Breast epithelium (tissue), 4 donors: ENCODE data around the gene ATP9B. TPM values are rescaled to one million over a fixed set of nuclear protein-coding genes. Genes with fewer than 3 reads are reported as not detected.

Experiments used
- DNase-seq, 2 donors: peaks; one replicate each; pipeline ENCODE4 v3.0.0-alpha.2; 2019; ENCODE audit warnings: low spot score in 2 of 2
- H3K27ac ChIP-seq, 2 donors: fragments of 200-600 bp; sonication (generic) in 1 of 2; one replicate each; pipeline ENCODE4 v1.5.1; 2016 to 2019; ENCODE audit warnings: mild to moderate bottlenecking in 1 of 2
- H3K27me3 ChIP-seq, 2 donors: fragments of 200-600 bp; sonication (generic) in 1 of 2; one replicate each; pipeline versions ENCODE4 v1.5.1 to v1.6.0; 2017 to 2019; ENCODE audit warnings: control low read depth in 1 of 2, mild to moderate bottlenecking in 1 of 2
- H3K36me3 ChIP-seq: fragments of 200-600 bp; one replicate; pipeline ENCODE4 v1.5.1; 2019
- H3K4me1 ChIP-seq, 2 donors: fragments of 200-600 bp; sonication (generic); one replicate each; pipeline ENCODE4 v1.5.1; 2016 to 2019; ENCODE audit warnings: control low read depth in 1 of 2
- H3K4me3 ChIP-seq, 3 donors: fragments of 200-600 bp; sonication (generic); 1 replicate in 2 of 3; 2 replicates in 1 of 3; pipeline ENCODE4 v1.5.1; 2016 to 2019; ENCODE audit warnings: mild to moderate bottlenecking in 3 of 3, moderate library complexity in 2 of 3
- H3K9me3 ChIP-seq, 2 donors: fragments of 200-600 bp; sonication (generic) in 1 of 2; one replicate each; pipeline ENCODE4 v1.5.1; 2016 to 2019; ENCODE audit warnings: control low read depth in 1 of 2
- CTCF ChIP-seq, 3 donors: fragments of 450-650 bp; IDR thresholded peaks; one replicate each; pipeline ENCODE4 v1.5.1; 2016 to 2017; ENCODE audit warnings: antibody characterized with exemption in 3 of 3, mild to moderate bottlenecking in 3 of 3, moderate library complexity in 3 of 3
- POLR2A ChIP-seq: fragments of 450-650 bp; IDR thresholded peaks from one replicate; pipeline ENCODE4 v1.6.1; 2016; ENCODE audit warnings: antibody characterized with exemption, mild to moderate bottlenecking, moderate library complexity
- POLR2AphosphoS5 ChIP-seq, 3 donors: sonication (generic); formaldehyde crosslinking; IDR thresholded peaks; one replicate each; pipeline ENCODE4 v1.6.1; 2017; ENCODE audit warnings: antibody characterized with exemption in 3 of 3
- intact Hi-C: fragments of 100-400 bp; cut with DNase I; formaldehyde crosslinking; loops from one replicate; pipeline ENCODE4 v1.15.1; 2023; ENCODE audit warnings: low total_unique reads
- total RNA-seq, 3 donors: library from RNA; depleted of rRNA; stranded (reverse); fragments of >200 nt; gene quantifications; one replicate each; pipeline ENCODE4 v1.1.0, GENCODE V29; 2016

ATP9B gene
- total RNA-seq, 3 donors from 2014 or later: 42.1 to 55.9 (median 54.4) TPM

- no peaks in the 10 kb centered on the region for H3K9me3 ChIP-seq
- TF ChIP-seq CTCF (IDR thresholded peaks at IDR 0.05) (no peak), POLR2AphosphoS5 (IDR thresholded peaks at IDR 0.05) (no peak), POLR2A (no peak)
- DNase-seq: no peak
- H3K4me1 ChIP-seq: no peaks in the 10 kb centered on the region
- intact Hi-C loops: no loop called here
- H3K4me3 ChIP-seq: no peak overlapping the region
- no peak overlapping the region for H3K27ac ChIP-seq
- H3K36me3 ChIP-seq: no peaks in the 10 kb centered on the region
- no peaks in the 10 kb centered on the region for H3K27me3 ChIP-seq
These were observed 122.2 kb downstream of the ATP9B start for GRCh38 chr18:79191418-79191817.

- no peak overlapping the region for H3K27ac ChIP-seq
- intact Hi-C loops: no loop called here
- H3K27me3 ChIP-seq: no peaks in the 10 kb centered on the region
- H3K4me1 ChIP-seq: no peaks in the 10 kb centered on the region
- no peak overlapping the region for H3K4me3 ChIP-seq
- no peak for DNase-seq
- H3K9me3 ChIP-seq: no peaks in the 10 kb centered on the region
- TF ChIP-seq POLR2AphosphoS5 (IDR thresholded peaks at IDR 0.05): no peak
- TF ChIP-seq POLR2A: no peak
- no peak for TF ChIP-seq CTCF (IDR thresholded peaks at IDR 0.05)
- no peaks in the 10 kb centered on the region for H3K36me3 ChIP-seq
These were observed 122.8 kb downstream of the ATP9B start for GRCh38 chr18:79191956-79192355.

- H3K27ac ChIP-seq: no peak overlapping the region
- intact Hi-C loops: no loop called here
- H3K36me3 ChIP-seq: no peaks in the 10 kb centered on the region
- TF ChIP-seq POLR2AphosphoS5 (IDR thresholded peaks at IDR 0.05) (no peak), POLR2A (no peak), CTCF (IDR thresholded peaks at IDR 0.05) (no peak)
- H3K9me3 ChIP-seq: no peaks in the 10 kb centered on the region
- no peaks in the 10 kb centered on the region for H3K27me3 ChIP-seq
- no peak overlapping the region for H3K4me3 ChIP-seq
- no peaks in the 10 kb centered on the region for H3K4me1 ChIP-seq
- DNase-seq: no peak
These were observed 124.6 kb downstream of the ATP9B start for GRCh38 chr18:79193826-79194225.

- no peak for DNase-seq
- Histone ChIP-seq H3K27ac (no peak overlapping the region), H3K9me3 (no peaks in the 10 kb centered on the region), H3K4me1 (no peaks in the 10 kb centered on the region), H3K4me3 (no peak overlapping the region), H3K36me3 (no peaks in the 10 kb centered on the region), H3K27me3 (no peaks in the 10 kb centered on the region)
- TF ChIP-seq CTCF (IDR thresholded peaks at IDR 0.05) (no peak), POLR2A (no peak), POLR2AphosphoS5 (IDR thresholded peaks at IDR 0.05) (no peak)
- intact Hi-C loops: loop anchor here (5.0 kb wide), 1 partner anchor 539 kb away; no protein-coding TSS in a partner anchor
These were observed 126.8 kb downstream of the ATP9B start for GRCh38 chr18:79195716-79196683.

GRCh38 chr18:79197531-79197930 lies 128.3 kb downstream of the ATP9B start:
- no peak for DNase-seq
- Histone ChIP-seq H3K4me1 (no peaks in the 10 kb centered on the region), H3K27me3 (no peaks in the 10 kb centered on the region), H3K27ac (no peak overlapping the region), H3K4me3 (no peak overlapping the region), H3K9me3 (no peaks in the 10 kb centered on the region), H3K36me3 (no peaks in the 10 kb centered on the region)
- TF ChIP-seq POLR2A: no peak
- TF ChIP-seq CTCF (IDR thresholded peaks at IDR 0.05): no peak
- no peak for TF ChIP-seq POLR2AphosphoS5 (IDR thresholded peaks at IDR 0.05)
- intact Hi-C loops: loop anchor here (5.0 kb wide), 1 partner anchor 540 kb away; no protein-coding TSS in a partner anchor
